ENCODE results near the gene CENATAC.

The CENATAC gene

GRCh38 chr11:119025541-119025940 is 27.6 kb downstream of the CENATAC start:
- no peak for TF ChIP-seq CTCF (IDR thresholded peaks at IDR 0.05; ENCODE audit: insufficient read depth, low read length)
- no peak for TF ChIP-seq POLR2AphosphoS5 (IDR thresholded peaks at IDR 0.05; ENCODE audit: low read depth)
- TF ChIP-seq REST (IDR thresholded peaks at IDR 0.05; ENCODE audit: insufficient replicate concordance, low read depth) = no peak
- TF ChIP-seq SPI1 (IDR thresholded peaks at IDR 0.05; ENCODE audit: borderline replicate concordance, low read depth) = no peak
- no peak for TF ChIP-seq GABPA (IDR thresholded peaks at IDR 0.05; ENCODE audit: low read depth)
- H3K27me3 ChIP-seq (ENCODE audit: insufficient read depth, poor library complexity, severe bottlenecking) = no peaks in the 10 kb centered on the region
- no peak overlapping the region for H3K27ac ChIP-seq (replicated peaks)
- no peak overlapping the region for H3K4me3 ChIP-seq (replicated peaks; ENCODE audit: insufficient read depth, low read length)
- DNase-seq (ENCODE audit: low read depth in 1 of 2, low spot score in 1 of 2) = no peak

GRCh38 chr11:119025978-119026766 is 28.2 kb downstream of the CENATAC start:
- no peak for DNase-seq (ENCODE audit: low read depth in 1 of 2, low spot score in 1 of 2)
- Histone ChIP-seq H3K27ac (replicated peaks) (no peak overlapping the region), H3K27me3 (ENCODE audit: insufficient read depth, poor library complexity, severe bottlenecking) (no peaks in the 10 kb centered on the region), H3K4me3 (replicated peaks; ENCODE audit: insufficient read depth, low read length) (no peak overlapping the region)
- no peak for TF ChIP-seq CTCF (IDR thresholded peaks at IDR 0.05; ENCODE audit: insufficient read depth, low read length)
- TF ChIP-seq GABPA (IDR thresholded peaks at IDR 0.05; ENCODE audit: low read depth) = no peak
- TF ChIP-seq REST (IDR thresholded peaks at IDR 0.05; ENCODE audit: insufficient replicate concordance, low read depth) = no peak
- TF ChIP-seq POLR2AphosphoS5 (IDR thresholded peaks at IDR 0.05; ENCODE audit: low read depth) = no peak
- TF ChIP-seq SPI1 (IDR thresholded peaks at IDR 0.05; ENCODE audit: borderline replicate concordance, low read depth) = no peak

- TF ChIP-seq GABPA (IDR thresholded peaks at IDR 0.05; ENCODE audit: low read depth) (no peak), SPI1 (IDR thresholded peaks at IDR 0.05; ENCODE audit: borderline replicate concordance, low read depth) (no peak), REST (IDR thresholded peaks at IDR 0.05; ENCODE audit: insufficient replicate concordance, low read depth) (no peak), CTCF (IDR thresholded peaks at IDR 0.05; ENCODE audit: insufficient read depth, low read length) (no peak), POLR2AphosphoS5 (IDR thresholded peaks at IDR 0.05; ENCODE audit: low read depth) (no peak)
- Histone ChIP-seq H3K4me3 (replicated peaks; ENCODE audit: insufficient read depth, low read length) (no peak overlapping the region), H3K27me3 (ENCODE audit: insufficient read depth, poor library complexity, severe bottlenecking) (no peaks in the 10 kb centered on the region), H3K27ac (replicated peaks) (no peak overlapping the region)
- DNase-seq (ENCODE audit: low read depth in 1 of 2, low spot score in 1 of 2) = no peak
These were observed 29.0 kb downstream of the CENATAC start for GRCh38 chr11:119026970-119027369.
